ENCODE measurements around the gene BTG1. TPM values are rescaled to one million over a fixed set of nuclear protein-coding genes. Genes with fewer than 3 reads are reported as not detected.
A peak's percentile ranks its signal among the peaks of the same experiment; 100 is the strongest.

Gene BTG1
- polyA plus RNA-seq, 3 donors = 189 to 242 (median 192) TPM

DNA sequence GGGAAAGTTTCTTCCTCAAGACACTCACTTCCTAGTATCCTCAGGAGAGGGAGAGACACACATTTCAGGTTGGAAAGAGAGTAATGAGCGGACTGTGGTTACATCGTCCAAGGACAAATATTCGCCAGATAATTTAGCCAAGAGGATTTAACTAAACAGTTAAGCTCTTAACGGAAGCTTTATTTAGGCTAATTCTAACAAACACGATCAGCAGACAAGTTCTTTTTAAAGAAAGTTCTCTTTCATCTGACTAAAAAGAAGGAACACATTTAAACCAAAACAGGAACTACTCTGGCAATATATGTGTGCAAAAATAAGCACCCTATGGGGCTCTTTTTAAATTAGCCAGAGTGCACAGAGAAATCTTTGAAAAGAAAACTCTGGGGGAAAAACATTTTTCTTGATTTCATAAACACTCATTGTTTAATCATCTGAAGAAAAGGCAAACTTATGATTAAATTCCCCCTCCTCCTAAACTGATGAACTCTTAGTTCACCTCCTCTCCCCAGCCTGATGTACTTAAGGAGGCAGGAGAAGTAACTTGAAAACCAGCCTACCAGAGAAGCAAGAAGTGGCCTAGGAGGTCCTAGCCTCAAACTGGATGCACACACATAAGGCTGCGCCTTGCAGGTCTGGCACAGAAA is 13.3 kb upstream of the BTG1 start:
- intact Hi-C loops (cut with micrococcal nuclease) = loop anchor here in 1 of 2 donors (10.0 kb wide), 1 partner anchor 46 kb away; no protein-coding TSS in a partner anchor
- DNase-seq = peak in 2 of 3 donors; percentile 24 to 60

DNA sequence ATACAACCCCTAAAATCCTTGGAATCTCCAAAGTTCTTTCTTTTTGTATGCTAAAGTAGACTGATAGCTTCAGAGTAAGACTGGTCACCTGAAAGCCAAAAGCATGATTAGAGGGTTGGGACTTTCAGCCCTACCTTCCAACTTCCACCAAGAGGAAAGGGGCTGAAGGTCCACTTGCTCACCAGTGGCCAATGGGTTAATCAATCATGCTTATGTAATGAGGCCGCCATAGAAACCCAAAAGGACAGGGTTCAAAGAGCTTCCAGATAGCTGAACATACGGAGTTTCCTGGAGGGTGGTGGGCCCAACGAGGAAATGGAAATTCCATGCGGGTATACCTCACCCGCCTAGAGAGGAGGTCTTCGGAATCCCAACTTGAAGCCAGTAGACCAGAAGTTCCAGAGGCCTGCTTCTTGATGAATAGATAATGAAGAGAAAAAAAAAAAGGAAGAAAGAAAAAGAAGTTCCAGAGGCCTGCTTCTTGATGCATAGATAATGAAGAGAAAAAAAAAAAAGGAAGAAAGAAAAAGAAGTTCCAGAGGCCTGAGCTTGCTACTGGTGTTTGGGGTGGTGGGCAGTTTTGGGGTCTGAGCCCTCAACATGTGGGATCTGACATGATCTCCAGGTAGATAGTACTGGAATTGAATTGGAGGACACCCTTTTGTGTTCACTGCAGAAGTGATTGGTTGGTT is 11.2 kb upstream of the BTG1 start:
- Histone ChIP-seq H3K36me3 (replicated peaks in 1 of 2; ENCODE audit: control insufficient read depth in 1 of 2, insufficient read depth in 2 of 2, low read length in 2 of 2) (no peaks in the 10 kb centered on the region), H2AFZ (ENCODE audit: insufficient read depth, low read depth, low read length, poor library complexity, severe bottlenecking) (no peak overlapping the region), H3K27ac (ENCODE audit: low read depth in 1 of 2, low read length in 2 of 2) (peak overlapping the region in 1 of 2 donors; percentile 49), H3K27me3 (ENCODE audit: control insufficient read depth in 2 of 2, insufficient read depth in 2 of 2, low read length in 2 of 2) (no peaks in the 10 kb centered on the region), H3K4me1 (ENCODE audit: control insufficient read depth in 1 of 2, insufficient read depth in 2 of 2, low read length in 2 of 2) (peaks cover 38 to 59% of the 10 kb centered on the region in 2 donors), H4K20me1 (ENCODE audit: insufficient read depth, low read length) (no peaks in the 10 kb centered on the region), H3K4me3 (replicated peaks in 1 of 3; ENCODE audit: low read depth in 2 of 3, low read length in 3 of 3) (peak overlapping the region in 1 of 3 experiments; percentile 26), H3K4me2 (replicated peaks; ENCODE audit: extremely low read depth, low read length, poor library complexity, severe bottlenecking) (peak overlapping the region; percentile 24), H3K79me2 (ENCODE audit: insufficient read depth, low read length) (no peaks in the 10 kb centered on the region), H3K9me3 (replicated peaks in 1 of 2; ENCODE audit: control insufficient read depth in 1 of 2, insufficient read depth in 1 of 2, low read length in 2 of 2) (no peaks in the 10 kb centered on the region), H3K9ac (ENCODE audit: insufficient read depth, low read length, poor library complexity, severe bottlenecking) (no peak overlapping the region)
- no peak for DNase-seq
- Mint-ChIP-seq H3K4me1 (peaks cover 53% of the 10 kb centered on the region), H3K27me3 (ENCODE audit: low read depth in 3 of 3) (no peaks in the 10 kb centered on the region), H3K9me3 (peaks cover 0 to 2% (median 0%) of the 10 kb centered on the region in 7 donors), H3K36me3 (peaks cover 0 to 3% of the 10 kb centered on the region in 2 donors), H3K4me3 (peak overlapping the region in 1 of 2 donors; percentile 39), H3K27ac (peak overlapping the region; percentile 47 to 93 (median 86))
- intact Hi-C loops (cut with micrococcal nuclease) = loop anchor here in 1 of 2 donors (10.0 kb wide), 1 partner anchor 48 kb away; no protein-coding TSS in a partner anchor
- TF ChIP-seq, protein P1, sequence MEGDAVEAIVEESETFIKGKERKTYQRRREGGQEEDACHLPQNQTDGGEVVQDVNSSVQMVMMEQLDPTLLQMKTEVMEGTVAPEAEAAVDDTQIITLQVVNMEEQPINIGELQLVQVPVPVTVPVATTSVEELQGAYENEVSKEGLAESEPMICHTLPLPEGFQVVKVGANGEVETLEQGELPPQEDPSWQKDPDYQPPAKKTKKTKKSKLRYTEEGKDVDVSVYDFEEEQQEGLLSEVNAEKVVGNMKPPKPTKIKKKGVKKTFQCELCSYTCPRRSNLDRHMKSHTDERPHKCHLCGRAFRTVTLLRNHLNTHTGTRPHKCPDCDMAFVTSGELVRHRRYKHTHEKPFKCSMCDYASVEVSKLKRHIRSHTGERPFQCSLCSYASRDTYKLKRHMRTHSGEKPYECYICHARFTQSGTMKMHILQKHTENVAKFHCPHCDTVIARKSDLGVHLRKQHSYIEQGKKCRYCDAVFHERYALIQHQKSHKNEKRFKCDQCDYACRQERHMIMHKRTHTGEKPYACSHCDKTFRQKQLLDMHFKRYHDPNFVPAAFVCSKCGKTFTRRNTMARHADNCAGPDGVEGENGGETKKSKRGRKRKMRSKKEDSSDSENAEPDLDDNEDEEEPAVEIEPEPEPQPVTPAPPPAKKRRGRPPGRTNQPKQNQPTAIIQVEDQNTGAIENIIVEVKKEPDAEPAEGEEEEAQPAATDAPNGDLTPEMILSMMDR (IDR thresholded peaks at IDR 0.05) = no peak
- 82% methylated on average over 5 of the region's 6 CpGs for WGBS (ENCODE audit: insufficient coverage)

More for the DNA sequence above, 13.3 kb upstream of the BTG1 start:
- Histone ChIP-seq H4K20me1 (ENCODE audit: insufficient read depth, low read length) (no peaks in the 10 kb centered on the region), H3K27ac (ENCODE audit: low read depth in 1 of 2, low read length in 2 of 2) (peak overlapping the region; percentile 69 to 82), H3K9ac (ENCODE audit: insufficient read depth, low read length, poor library complexity, severe bottlenecking) (peak overlapping the region; percentile 45), H3K4me2 (replicated peaks; ENCODE audit: extremely low read depth, low read length, poor library complexity, severe bottlenecking) (peak overlapping the region; percentile 58), H3K79me2 (ENCODE audit: insufficient read depth, low read length) (no peaks in the 10 kb centered on the region), H3K4me1 (ENCODE audit: control insufficient read depth in 1 of 2, insufficient read depth in 2 of 2, low read length in 2 of 2) (peaks cover 41 to 66% of the 10 kb centered on the region in 2 donors), H3K9me3 (replicated peaks in 1 of 2; ENCODE audit: control insufficient read depth in 1 of 2, insufficient read depth in 1 of 2, low read length in 2 of 2) (no peaks in the 10 kb centered on the region), H3K4me3 (replicated peaks in 1 of 3; ENCODE audit: low read depth in 2 of 3, low read length in 3 of 3) (peak overlapping the region; percentile 5 to 65 (median 58)), H3K36me3 (replicated peaks in 1 of 2; ENCODE audit: control insufficient read depth in 1 of 2, insufficient read depth in 2 of 2, low read length in 2 of 2) (no peaks in the 10 kb centered on the region), H3K27me3 (ENCODE audit: control insufficient read depth in 2 of 2, insufficient read depth in 2 of 2, low read length in 2 of 2) (no peaks in the 10 kb centered on the region), H2AFZ (ENCODE audit: insufficient read depth, low read depth, low read length, poor library complexity, severe bottlenecking) (peak overlapping the region; percentile 60)
- H3K4me3 Mint-ChIP-seq = peak overlapping the region; percentile 58 to 87
- peaks cover 0 to 3% of the 10 kb centered on the region in 2 donors for H3K36me3 Mint-ChIP-seq
- TF ChIP-seq, protein P1 (IDR thresholded peaks at IDR 0.05) = no peak
- WGBS (ENCODE audit: insufficient coverage) = 0% methylated on average over 2 of the region's 6 CpGs
- peaks cover 62% of the 10 kb centered on the region for H3K4me1 Mint-ChIP-seq
- no peaks in the 10 kb centered on the region for H3K27me3 Mint-ChIP-seq (ENCODE audit: low read depth in 3 of 3)
- H3K27ac Mint-ChIP-seq = peak overlapping the region; percentile 81 to 96 (median 93)
- H3K9me3 Mint-ChIP-seq = peaks cover 0 to 2% (median 0%) of the 10 kb centered on the region in 7 donors

Measured in CD14-positive monocyte (primary cell).